HG03342 (cell line): Measurements from ENCODE around the gene AURKAIP1.
A peak's percentile ranks its signal among the peaks of the same experiment; 100 is the strongest.

Source experiments
- ATAC-seq: cut with Tn5 transposase; IDR thresholded peaks from one replicate; pipeline ENCODE4 v1.9.1; 2021; ENCODE audit warnings: mild to moderate bottlenecking, moderate library complexity; ENCODE audit not compliant: unreplicated experiment

Gene AURKAIP1

GRCh38 chr1:1361982-1362423 is 13.0 kb downstream of the AURKAIP1 start:
- ATAC-seq, result no peak

- ATAC-seq, result no peak
These were observed 13.6 kb downstream of the AURKAIP1 start for GRCh38 chr1:1361233-1361981.

- no peak for ATAC-seq
These were observed 14.4 kb downstream of the AURKAIP1 start for GRCh38 chr1:1360506-1361169.

- ATAC-seq, result no peak
These were observed 15.1 kb downstream of the AURKAIP1 start for GRCh38 chr1:1359664-1360468.

GRCh38 chr1:1359308-1359663 is 15.7 kb downstream of the AURKAIP1 start:
- no peak for ATAC-seq

- ATAC-seq, result no peak
These were observed 16.4 kb downstream of the AURKAIP1 start, which contains the start of gene MXRA8 for GRCh38 chr1:1358433-1359271. Gene MXRA8 (minus strand): TSS chr1:1358555. CDS start chr1:1358504, 51 bp downstream.

- no peak for ATAC-seq
These were observed 17.1 kb downstream of the AURKAIP1 start for GRCh38 chr1:1357871-1358432.

- no peak for ATAC-seq
These were observed 18.1 kb downstream of the AURKAIP1 start for GRCh38 chr1:1356796-1357401.

GRCh38 chr1:1356166-1356795 is 18.7 kb downstream of the AURKAIP1 start:
- no peak for ATAC-seq

- no peak for ATAC-seq
These were observed 19.6 kb downstream of the AURKAIP1 start for GRCh38 chr1:1355416-1355815.

- ATAC-seq, result no peak
These were observed 20.4 kb downstream of the AURKAIP1 start for GRCh38 chr1:1354271-1355247.

GRCh38 chr1:1353389-1354151 is 21.4 kb downstream of the AURKAIP1 start:
- no peak for ATAC-seq

- ATAC-seq, result no peak
These were observed 22.1 kb downstream of the AURKAIP1 start for GRCh38 chr1:1352786-1353388.

GRCh38 chr1:1351511-1352427 is 23.2 kb downstream of the AURKAIP1 start:
- no peak for ATAC-seq

GRCh38 chr1:1349256-1350012 is 25.6 kb downstream of the AURKAIP1 start, which contains the start of gene DVL1:
Gene DVL1 (minus strand): TSS chr1:1349418. CDS start chr1:1349065, 353 bp downstream.
- peak; percentile 61 for ATAC-seq
